Calu3 (cell line): ENCODE measurements around the gene ADGRF4. TPM values are rescaled to one million over a fixed set of nuclear protein-coding genes. Genes with fewer than 3 reads are reported as not detected.
A peak's percentile ranks its signal among the peaks of the same experiment; 100 is the strongest.

ENCODE experiments used
- BruUV-seq: library from RNA; stranded (reverse); fragments of 400-500 nt; replicated peaks from 2 replicates; lab custom pipeline; 2021; lab: Mats Ljungman, UMichigan
- CTCF ChIA-PET: fragments of 300-600 bp; sonication (Branson Sonifier 250); formaldehyde crosslinking; loops from one replicate; lab custom pipeline; 2022; ENCODE audit warnings: antibody characterized with exemption; lab: Charles Lee
- DNase-seq: peaks from one replicate; pipeline ENCODE4 v3.0.0; 2022
- H3K27ac Mint-ChIP-seq: one replicate; pipeline ENCODE4 v1.8.0; 2022; ENCODE audit warnings: mixed read lengths; ENCODE audit not compliant: unreplicated experiment
- H3K27me3 Mint-ChIP-seq: one replicate; pipeline ENCODE4 v1.8.0; 2022; ENCODE audit warnings: mixed read lengths; ENCODE audit not compliant: unreplicated experiment
- H3K36me3 Mint-ChIP-seq: one replicate; pipeline ENCODE4 v1.8.0; 2022; ENCODE audit warnings: mild to moderate bottlenecking, moderate library complexity, mixed read lengths; ENCODE audit not compliant: insufficient read depth, unreplicated experiment
- H3K4me1 Mint-ChIP-seq: one replicate; pipeline ENCODE4 v1.8.0; 2022; ENCODE audit warnings: mild to moderate bottlenecking, low read depth, mixed read lengths; ENCODE audit not compliant: unreplicated experiment
- H3K4me3 Mint-ChIP-seq: one replicate; pipeline ENCODE4 v1.8.0; 2022; ENCODE audit warnings: mild to moderate bottlenecking, low read depth, moderate library complexity, mixed read lengths; ENCODE audit not compliant: unreplicated experiment
- H3K9me3 Mint-ChIP-seq: one replicate; pipeline ENCODE4 v1.8.0; 2022; ENCODE audit warnings: low read depth, mixed read lengths; ENCODE audit not compliant: unreplicated experiment
- CTCF ChIP-seq: fragments of 200-600 bp; IDR thresholded peaks from one replicate; pipeline ENCODE4 v1.8.0; 2022; ENCODE audit warnings: antibody characterized with exemption; ENCODE audit not compliant: unreplicated experiment
- intact Hi-C: fragments of 100-400 bp; cut with micrococcal nuclease; formaldehyde crosslinking; loops from one replicate; pipeline ENCODE4 v1.10.0; 2022; ENCODE audit not compliant: unreplicated experiment
- total RNA-seq: library from RNA; stranded (reverse); gene quantifications from 2 replicates; pipeline ENCODE4 v1.2.3, GENCODE V29; 2022

The ADGRF4 gene
- total RNA-seq, 1 experiment from 2014 or later: 7.3 TPM

- Mint-ChIP-seq H3K27ac (no peak overlapping the region), H3K27me3 (no peaks in the 10 kb centered on the region), H3K4me3 (no peak overlapping the region), H3K4me1 (peaks cover 20% of the 10 kb centered on the region), H3K9me3 (no peaks in the 10 kb centered on the region), H3K36me3 (no peaks in the 10 kb centered on the region)
- BruUV-seq: no TSS peak
- no peak for DNase-seq
- TF ChIP-seq CTCF: no peak
- intact Hi-C loops: no loop called here
- CTCF ChIA-PET: interaction anchor here (0.6 kb wide), 2 partner anchors 66 to 1565 kb away, joined by 3 to 4 read pairs; no protein-coding TSS in a partner anchor
Measured at GRCh38 chr6:47665112-47665511, 33.3 kb upstream of the ADGRF4 start.

GRCh38 chr6:47669684-47670513, 28.5 kb upstream of the ADGRF4 start:
- CTCF ChIA-PET: interaction anchor here (0.7 to 1.0 kb wide), 2 partner anchors 65 to 1360 kb away, joined by 3 read pairs; no protein-coding TSS in a partner anchor
- DNase-seq: no peak
- Mint-ChIP-seq H3K36me3 (no peaks in the 10 kb centered on the region), H3K4me1 (peaks cover 30% of the 10 kb centered on the region), H3K27ac (peak overlapping the region; percentile 62), H3K27me3 (no peaks in the 10 kb centered on the region), H3K9me3 (no peaks in the 10 kb centered on the region), H3K4me3 (peak overlapping the region; percentile 22)
- intact Hi-C loops: no loop called here
- no TSS peak for BruUV-seq
- TF ChIP-seq CTCF: no peak

GRCh38 chr6:47670851-47671250, 27.5 kb upstream of the ADGRF4 start:
- TF ChIP-seq CTCF: no peak
- Mint-ChIP-seq H3K36me3 (no peaks in the 10 kb centered on the region), H3K27ac (no peak overlapping the region), H3K4me1 (peaks cover 24% of the 10 kb centered on the region), H3K27me3 (no peaks in the 10 kb centered on the region), H3K4me3 (no peak overlapping the region), H3K9me3 (no peaks in the 10 kb centered on the region)
- BruUV-seq: no TSS peak
- DNase-seq: no peak
- CTCF ChIA-PET: no interaction called here
- intact Hi-C loops: no loop called here

DNA sequence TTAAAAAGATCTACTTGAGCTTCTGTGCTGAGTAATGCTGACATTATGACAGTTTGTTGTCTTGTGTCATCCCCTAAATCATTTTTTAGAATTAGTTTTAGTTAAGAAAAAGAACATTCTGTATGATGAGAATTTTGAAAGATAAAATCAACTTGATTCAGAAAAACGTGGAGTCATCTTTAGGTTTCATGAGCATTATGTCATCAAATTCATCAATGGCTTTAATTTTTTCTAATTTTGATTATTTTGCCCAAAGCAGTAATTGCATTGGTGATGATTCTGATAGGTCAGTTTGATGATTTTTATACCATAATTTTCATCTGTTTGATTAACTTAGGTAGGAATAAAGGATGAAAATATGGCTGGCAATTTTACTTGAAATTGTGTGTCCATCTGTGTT, 26.6 kb upstream of the ADGRF4 start:
- CTCF ChIA-PET: no interaction called here
- Mint-ChIP-seq H3K9me3 (no peaks in the 10 kb centered on the region), H3K36me3 (no peaks in the 10 kb centered on the region), H3K4me3 (no peak overlapping the region), H3K27ac (no peak overlapping the region), H3K4me1 (peaks cover 24% of the 10 kb centered on the region), H3K27me3 (no peaks in the 10 kb centered on the region)
- no TSS peak for BruUV-seq
- intact Hi-C loops: no loop called here
- no peak for DNase-seq
- no peak for TF ChIP-seq CTCF
